Mononuclear cell (primary cell): ENCODE results near the gene WDR64. TPM values are rescaled to one million over a fixed set of nuclear protein-coding genes. Genes with fewer than 3 reads are reported as not detected.
"Not testable (repeated sequence)": the region's sequence is repeated elsewhere in the genome, so short reads cannot be mapped to it uniquely, and the experiment has no call there.

Experiments used
- H3K27me3 ChIP-seq: 2 replicates; pipeline ENCODE4 v1.6.0; 2011; ENCODE audit warnings: low read length, control low read depth; ENCODE audit not compliant: insufficient read depth
- H3K4me1 ChIP-seq: 2 replicates; pipeline ENCODE4 v1.5.1; 2011; ENCODE audit warnings: mild to moderate bottlenecking, low read length, control low read depth; ENCODE audit not compliant: insufficient read depth
- H3K4me3 ChIP-seq: 2 replicates; pipeline ENCODE4 v1.5.1; 2011; ENCODE audit warnings: mild to moderate bottlenecking, low read length, moderate library complexity
- H3K9me3 ChIP-seq: 2 replicates; pipeline ENCODE4 v1.5.1; 2011; ENCODE audit warnings: low read depth, mild to moderate bottlenecking, control low read depth, low read length
- total RNA-seq: library from RNA; depleted of rRNA; stranded (reverse); fragments of >200 nt; gene quantifications from one replicate; pipeline ENCODE4 v1.2.3, GENCODE V29; 2012

WDR64 gene
- total RNA-seq, 1 donor = 0.10 TPM

- Histone ChIP-seq H3K4me1 (no peaks in the 10 kb centered on the region), H3K4me3 (no peak overlapping the region), H3K9me3 (no peaks in the 10 kb centered on the region), H3K27me3 (no peaks in the 10 kb centered on the region)
These were observed 135.6 kb downstream of the WDR64 start for GRCh38 chr1:241787691-241788090.

GRCh38 chr1:241789061-241789460, 137.0 kb downstream of the WDR64 start:
- no peaks in the 10 kb centered on the region for H3K9me3 ChIP-seq

GRCh38 chr1:241799416-241799815, 147.3 kb downstream of the WDR64 start:
- Histone ChIP-seq H3K4me1 (no peaks in the 10 kb centered on the region), H3K9me3 (no peaks in the 10 kb centered on the region), H3K4me3 (no peak overlapping the region)

More at GRCh38 chr1:241789061-241789460, 137.0 kb downstream of the WDR64 start:
- Histone ChIP-seq H3K4me1 (no peaks in the 10 kb centered on the region), H3K4me3 (no peak overlapping the region), H3K27me3 (no peaks in the 10 kb centered on the region)

GRCh38 chr1:241800640-241801039, 148.6 kb downstream of the WDR64 start:
- H3K4me1 ChIP-seq = no peaks in the 10 kb centered on the region
- H3K27me3 ChIP-seq = peaks cover 4% of the 10 kb centered on the region
- H3K9me3 ChIP-seq = no peaks in the 10 kb centered on the region
- H3K4me3 ChIP-seq = no peak overlapping the region

More at GRCh38 chr1:241799416-241799815, 147.3 kb downstream of the WDR64 start:
- peaks cover 4% of the 10 kb centered on the region for H3K27me3 ChIP-seq

DNA sequence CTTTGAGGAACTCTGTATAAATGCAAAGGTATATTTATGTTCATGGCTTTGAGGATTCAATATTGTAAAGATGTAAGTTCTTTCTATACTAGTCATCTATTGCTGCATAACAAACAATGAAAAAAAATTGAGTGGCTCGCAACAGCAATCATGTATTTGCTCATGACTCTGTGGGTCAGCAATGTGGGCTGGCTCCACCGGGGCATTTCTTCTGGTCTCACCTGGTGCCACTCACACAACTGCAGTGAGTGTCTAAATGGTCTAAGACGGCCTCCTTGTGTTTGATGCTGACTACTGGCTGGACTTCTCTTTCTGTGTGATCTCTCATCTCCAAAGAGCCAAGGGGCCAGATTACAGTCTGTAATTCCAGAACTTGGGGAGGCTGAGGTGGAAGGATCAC, 150.8 kb downstream of the WDR64 start:
- Histone ChIP-seq H3K4me3 (no peak overlapping the region), H3K4me1 (no peaks in the 10 kb centered on the region), H3K9me3 (no peaks in the 10 kb centered on the region), H3K27me3 (no peaks in the 10 kb centered on the region)

GRCh38 chr1:241804706-241805105, 152.6 kb downstream of the WDR64 start:
- not testable (repeated sequence) for H3K27me3 ChIP-seq, H3K4me3 ChIP-seq, H3K4me1 ChIP-seq, H3K9me3 ChIP-seq

GRCh38 chr1:241808265-241808664, 156.2 kb downstream of the WDR64 start:
- Histone ChIP-seq H3K9me3 (no peaks in the 10 kb centered on the region), H3K4me1 (peaks cover 21% of the 10 kb centered on the region), H3K27me3 (no peaks in the 10 kb centered on the region), H3K4me3 (no peak overlapping the region)

DNA sequence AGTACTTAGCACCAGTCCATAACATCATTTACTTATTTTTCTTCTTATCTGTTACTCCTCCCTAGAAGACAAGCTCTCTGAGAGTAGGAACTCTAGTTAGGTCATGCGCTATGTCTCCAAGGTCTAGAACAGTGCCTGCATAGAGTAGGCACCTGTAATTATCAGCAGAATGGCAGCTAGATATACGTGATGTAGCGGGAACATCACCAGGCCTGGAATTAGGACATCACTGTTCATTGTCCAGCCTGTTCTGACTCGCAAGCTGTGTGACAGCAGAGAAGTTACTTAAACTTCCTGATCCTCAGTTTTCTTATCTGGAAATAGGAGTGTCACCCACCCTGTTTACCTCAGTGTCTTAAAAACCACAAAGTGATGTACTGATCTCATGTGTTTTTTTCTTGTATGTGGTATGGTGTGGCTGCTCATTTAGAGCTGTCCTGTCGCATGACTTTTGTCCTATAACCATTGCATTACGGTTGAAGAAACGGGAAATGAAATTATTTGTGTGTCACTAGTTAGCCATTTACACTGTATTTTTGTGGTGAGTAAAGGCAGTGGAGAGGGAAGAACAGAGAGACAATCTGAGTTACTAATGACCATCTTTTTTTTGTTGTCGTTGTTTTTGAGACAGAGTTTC, 158.8 kb downstream of the WDR64 start:
- Histone ChIP-seq H3K27me3 (no peaks in the 10 kb centered on the region), H3K4me1 (peaks cover 27% of the 10 kb centered on the region), H3K4me3 (no peak overlapping the region), H3K9me3 (no peaks in the 10 kb centered on the region)

- no peak overlapping the region for H3K4me3 ChIP-seq
- no peaks in the 10 kb centered on the region for H3K9me3 ChIP-seq
- H3K27me3 ChIP-seq = no peaks in the 10 kb centered on the region
- H3K4me1 ChIP-seq = peaks cover 40% of the 10 kb centered on the region
These were observed 161.8 kb downstream of the WDR64 start for GRCh38 chr1:241813768-241814320.

GRCh38 chr1:241816008-241816407, 163.9 kb downstream of the WDR64 start:
- no peaks in the 10 kb centered on the region for H3K9me3 ChIP-seq
- no peaks in the 10 kb centered on the region for H3K27me3 ChIP-seq
- H3K4me1 ChIP-seq = peaks cover 37% of the 10 kb centered on the region
- no peak overlapping the region for H3K4me3 ChIP-seq

- Histone ChIP-seq H3K4me1 (peaks cover 34% of the 10 kb centered on the region), H3K9me3 (no peaks in the 10 kb centered on the region), H3K27me3 (no peaks in the 10 kb centered on the region), H3K4me3 (no peak overlapping the region)
These were observed 165.3 kb downstream of the WDR64 start for GRCh38 chr1:241817331-241817792.

GRCh38 chr1:241817956-241818612, 166.0 kb downstream of the WDR64 start:
- H3K4me3 ChIP-seq = no peak overlapping the region
- peaks cover 29% of the 10 kb centered on the region for H3K4me1 ChIP-seq
- no peaks in the 10 kb centered on the region for H3K9me3 ChIP-seq
- H3K27me3 ChIP-seq = no peaks in the 10 kb centered on the region

- Histone ChIP-seq H3K4me1 (peaks cover 21% of the 10 kb centered on the region), H3K9me3 (no peaks in the 10 kb centered on the region), H3K4me3 (no peak overlapping the region), H3K27me3 (no peaks in the 10 kb centered on the region)
These were observed 167.3 kb downstream of the WDR64 start for GRCh38 chr1:241819340-241819866.

DNA sequence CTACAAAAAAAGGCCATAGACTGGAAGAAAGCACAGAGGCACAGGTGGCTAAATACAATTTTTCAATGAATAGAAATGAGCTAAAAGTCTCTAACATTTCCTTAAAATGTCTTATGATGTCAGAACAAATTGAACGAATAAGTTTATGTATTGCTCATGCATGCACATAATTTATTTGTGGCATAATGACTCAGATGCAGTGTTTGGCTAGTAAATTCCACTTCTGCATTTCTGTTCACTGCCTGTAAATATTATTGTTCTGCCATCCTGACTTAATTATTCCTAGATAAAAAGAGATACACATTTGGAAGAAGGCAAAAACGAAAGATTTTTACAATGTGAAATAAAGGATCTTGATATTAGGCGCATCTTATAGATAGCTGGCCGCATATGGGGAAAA, 169.3 kb downstream of the WDR64 start:
- Histone ChIP-seq H3K4me1 (peaks cover 21% of the 10 kb centered on the region), H3K4me3 (no peak overlapping the region), H3K27me3 (no peaks in the 10 kb centered on the region), H3K9me3 (no peaks in the 10 kb centered on the region)

- Histone ChIP-seq H3K9me3 (no peaks in the 10 kb centered on the region), H3K4me3 (no peak overlapping the region), H3K4me1 (peaks cover 16% of the 10 kb centered on the region), H3K27me3 (no peaks in the 10 kb centered on the region)
These were observed 170.8 kb downstream of the WDR64 start for GRCh38 chr1:241822846-241823245.
